Epithelial cell of esophagus (primary cell): ENCODE data around the gene PARVG.

Source experiments
- DNase-seq: peaks from one replicate; pipeline ENCODE4 v3.0.0; 2010; ENCODE audit warnings: low read depth
- H3K4me3 ChIP-seq: 2 replicates; pipeline ENCODE4 v1.5.1; 2011; ENCODE audit warnings: mild to moderate bottlenecking, low read length, control low read depth
- CTCF ChIP-seq: IDR thresholded peaks from 2 replicates; pipeline ENCODE4 v1.5.1; 2011; ENCODE audit warnings: low read depth, mild to moderate bottlenecking, low read length, control low read depth, inconsistent platforms; ENCODE audit not compliant: insufficient read depth; ENCODE audit errors: missing control alignments

PARVG gene

GRCh38 chr22:44254811-44255210, 74.1 kb downstream of the PARVG start:
- DNase-seq, result no peak
- TF ChIP-seq CTCF, result no peak
- H3K4me3 ChIP-seq, result no peak overlapping the region

DNA sequence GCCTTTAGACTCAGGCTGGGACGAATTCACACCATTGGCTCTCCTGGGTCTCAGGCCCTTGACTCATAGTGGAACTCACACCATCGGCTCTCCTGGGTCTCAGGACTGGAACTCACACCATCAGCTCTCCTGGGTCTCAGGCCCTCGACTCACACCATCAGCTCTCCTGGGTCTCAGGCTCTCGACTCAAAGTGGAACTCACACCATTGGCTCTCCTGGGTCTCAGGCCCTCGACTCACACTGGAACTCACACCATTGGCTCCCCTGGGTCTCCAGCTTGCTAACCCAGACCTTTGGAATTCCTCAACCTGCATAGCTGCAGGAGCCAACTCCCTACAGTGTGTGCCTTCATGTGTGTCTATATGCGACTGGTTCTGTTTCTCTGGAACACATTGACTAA, 75.4 kb downstream of the PARVG start:
- TF ChIP-seq CTCF, result no peak
- H3K4me3 ChIP-seq, result no peak overlapping the region
- no peak for DNase-seq

DNA sequence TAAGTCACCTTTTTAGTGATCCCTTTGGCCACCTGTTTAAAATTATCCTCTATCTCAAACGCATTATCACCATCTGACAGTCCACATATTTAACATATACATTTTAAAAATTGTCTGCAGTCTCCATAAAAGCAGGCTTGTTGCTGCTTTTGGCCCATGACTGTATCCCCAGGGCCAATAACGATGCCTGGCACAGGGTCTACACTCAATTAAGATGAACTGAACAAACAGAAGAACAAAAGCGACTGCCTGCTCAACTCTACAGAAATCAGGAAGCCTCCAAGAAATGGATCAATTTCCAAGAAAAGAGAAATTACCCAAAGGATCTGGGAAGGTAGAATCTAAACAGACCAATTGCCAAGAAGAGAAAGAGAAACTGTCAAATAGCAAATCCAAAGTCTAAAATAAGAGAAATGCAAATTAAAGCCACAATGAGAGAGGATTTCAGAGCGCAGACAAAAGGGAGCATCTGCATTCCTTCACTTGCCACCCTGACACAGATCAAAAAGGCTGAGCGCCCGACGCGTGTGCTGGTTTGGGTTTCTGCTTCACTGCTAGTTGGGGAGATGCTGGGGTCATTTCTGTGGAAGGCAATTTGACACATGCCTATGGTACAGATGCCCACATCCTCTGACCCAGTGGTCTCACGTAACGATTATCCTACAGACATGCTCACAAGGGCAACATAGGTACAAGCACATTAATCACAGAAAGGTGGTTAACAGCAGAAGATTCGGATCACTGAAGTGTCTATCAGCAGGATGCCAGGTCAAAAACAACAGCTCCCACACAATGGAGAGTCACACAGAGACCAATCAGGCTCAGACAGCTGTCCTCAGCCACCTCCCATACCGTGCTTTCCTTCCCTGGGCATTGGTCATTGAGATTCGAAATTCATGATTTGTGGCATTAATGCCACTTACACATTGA, 76.1 kb downstream of the PARVG start:
- no peak for DNase-seq
- H3K4me3 ChIP-seq, result no peak overlapping the region
- no peak for TF ChIP-seq CTCF
